HG03457 (cell line): ENCODE results near the gene PLEKHG3.

Source experiments
- ATAC-seq: cut with Tn5 transposase; IDR thresholded peaks from one replicate; pipeline ENCODE4 v1.9.1; 2021; ENCODE audit warnings: moderate number of reproducible peaks; ENCODE audit not compliant: unreplicated experiment

The PLEKHG3 gene

DNA sequence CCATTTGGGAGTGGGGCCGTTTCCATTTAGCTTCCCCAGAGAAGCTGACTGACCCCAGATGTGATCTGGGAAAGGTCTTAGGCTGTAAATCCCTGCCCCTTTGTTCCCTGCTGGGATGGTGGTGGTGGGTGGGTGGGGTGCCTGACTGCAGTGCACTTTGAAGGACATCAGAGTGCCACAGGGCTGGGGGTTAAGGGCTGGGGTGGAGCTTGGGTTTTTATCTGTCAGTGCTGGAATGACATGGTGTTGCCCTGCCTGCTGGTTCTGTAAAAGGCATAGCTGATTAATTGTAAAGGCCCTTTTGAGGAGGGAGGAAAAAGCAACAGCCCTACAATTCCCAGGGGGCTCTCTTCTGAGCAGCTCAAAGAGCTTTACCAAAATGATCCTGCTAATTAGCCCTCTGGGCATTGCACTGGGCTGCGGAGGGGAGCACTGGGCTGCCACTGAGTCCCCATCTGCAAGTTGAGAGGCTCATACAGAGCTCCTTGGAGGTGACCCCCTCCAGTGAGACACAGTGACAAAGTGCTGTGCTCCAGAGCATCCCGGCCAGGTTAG lies 21.1 kb downstream of the PLEKHG3 start:
- no peak for ATAC-seq

DNA sequence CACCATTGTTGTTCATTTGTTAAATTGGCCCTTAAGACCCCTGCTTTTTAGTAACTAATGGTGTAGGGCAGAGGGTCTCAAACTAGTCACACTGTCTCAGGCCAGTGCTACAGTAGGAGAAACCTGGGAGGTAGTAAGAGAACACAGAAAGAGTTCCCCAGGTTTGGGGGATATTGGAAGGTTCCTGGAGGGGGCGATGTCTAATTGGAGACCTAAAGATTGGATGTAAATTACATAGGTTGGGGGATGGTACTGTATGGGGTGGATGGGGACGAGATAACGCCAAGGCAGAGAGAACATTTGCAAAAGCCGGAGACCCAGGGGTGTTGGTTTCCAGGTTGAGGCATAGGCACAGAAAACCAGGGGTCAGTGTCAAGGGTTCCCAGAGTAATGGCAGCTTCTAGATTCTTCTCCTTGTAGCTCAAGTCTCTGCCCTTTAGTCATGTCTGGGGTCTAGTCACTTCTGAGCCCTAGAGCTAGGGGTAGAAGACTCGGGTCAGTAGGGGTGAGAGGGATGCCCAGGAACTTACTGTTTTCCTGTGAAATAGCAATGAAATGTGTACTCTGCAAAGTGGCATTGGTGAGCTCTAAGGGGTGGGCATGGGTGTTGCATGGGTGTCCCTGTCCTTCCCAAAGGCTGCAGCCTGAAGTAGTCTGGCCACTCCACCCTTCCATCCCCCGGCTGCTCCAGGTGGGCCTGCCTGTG lies 21.8 kb downstream of the PLEKHG3 start:
- no peak for ATAC-seq

DNA sequence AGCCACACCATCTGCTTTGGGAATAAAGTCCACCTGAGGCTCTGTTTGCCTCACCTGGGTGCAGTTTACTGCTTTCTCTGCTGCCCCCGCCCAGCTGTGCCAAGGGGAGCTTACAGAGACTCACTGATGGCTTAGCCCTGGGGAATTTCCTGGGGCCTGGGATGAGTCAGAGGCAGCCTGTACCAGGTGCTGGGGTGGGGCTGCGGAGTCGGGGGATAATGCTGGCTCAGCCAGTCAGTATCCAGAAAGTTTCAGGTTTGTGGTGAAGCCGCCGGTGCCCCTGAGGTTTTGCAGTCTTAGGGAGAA lies 22.3 kb downstream of the PLEKHG3 start:
- no peak for ATAC-seq

- no peak for ATAC-seq
Observed at GRCh38 chr14:64727551-64728071, 23.4 kb downstream of the PLEKHG3 start.

GRCh38 chr14:64728106-64728505 lies 23.9 kb downstream of the PLEKHG3 start:
- ATAC-seq, result no peak

DNA sequence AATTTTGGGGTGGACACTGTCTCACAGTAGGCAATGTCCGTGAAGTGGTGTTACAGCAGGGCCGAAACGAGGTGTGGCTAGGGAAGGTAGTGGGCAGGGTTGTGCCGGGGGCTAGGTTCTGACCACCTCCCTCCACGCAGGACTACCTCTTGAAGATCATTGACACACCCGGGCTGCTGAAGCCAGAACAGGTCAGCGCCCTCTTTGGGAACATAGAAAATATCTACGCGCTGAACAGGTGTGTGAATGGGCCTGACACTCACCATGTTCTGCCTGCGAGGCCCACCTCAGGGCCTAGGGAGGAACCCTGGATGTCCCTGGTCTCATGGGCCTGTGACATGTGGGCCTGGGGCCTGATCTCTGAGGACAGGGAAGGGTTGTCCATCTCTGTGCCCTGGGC lies 24.6 kb downstream of the PLEKHG3 start:
- no peak for ATAC-seq

DNA sequence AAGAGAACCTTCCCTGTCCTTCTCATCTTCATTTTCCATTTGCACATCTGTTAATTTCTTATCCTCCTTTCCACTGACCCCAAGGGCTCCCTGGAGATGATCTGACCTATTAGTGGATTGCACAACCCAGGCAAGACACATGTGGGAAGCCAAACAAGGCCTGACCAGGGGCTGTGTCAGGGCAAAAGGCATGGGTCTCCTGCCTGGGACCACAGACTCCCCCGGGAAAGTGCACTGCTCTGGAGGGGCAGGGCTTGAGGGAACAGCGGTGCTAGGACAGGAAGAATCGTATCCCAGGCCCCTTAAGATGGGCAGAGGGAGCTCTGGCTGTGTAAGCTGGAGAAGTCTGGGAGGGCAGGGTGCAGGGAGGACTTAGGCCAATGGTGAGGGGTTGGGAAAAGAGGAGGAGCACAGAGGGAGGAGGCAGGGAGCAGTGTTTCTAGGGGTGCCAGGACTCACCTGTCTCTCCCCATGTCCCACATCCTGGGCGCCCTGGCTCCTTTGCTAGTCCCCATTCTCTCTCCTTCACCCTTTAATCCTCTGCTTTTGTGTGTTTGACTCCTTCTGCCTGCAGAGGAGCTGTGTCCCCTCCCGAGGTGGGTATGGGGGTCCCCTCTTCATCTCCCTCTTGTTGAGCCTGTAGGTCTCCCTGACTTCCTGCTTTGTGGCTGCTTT lies 25.3 kb downstream of the PLEKHG3 start:
- ATAC-seq, result no peak

- ATAC-seq, result no peak
Observed at GRCh38 chr14:64730061-64730440, 25.8 kb downstream of the PLEKHG3 start.

DNA sequence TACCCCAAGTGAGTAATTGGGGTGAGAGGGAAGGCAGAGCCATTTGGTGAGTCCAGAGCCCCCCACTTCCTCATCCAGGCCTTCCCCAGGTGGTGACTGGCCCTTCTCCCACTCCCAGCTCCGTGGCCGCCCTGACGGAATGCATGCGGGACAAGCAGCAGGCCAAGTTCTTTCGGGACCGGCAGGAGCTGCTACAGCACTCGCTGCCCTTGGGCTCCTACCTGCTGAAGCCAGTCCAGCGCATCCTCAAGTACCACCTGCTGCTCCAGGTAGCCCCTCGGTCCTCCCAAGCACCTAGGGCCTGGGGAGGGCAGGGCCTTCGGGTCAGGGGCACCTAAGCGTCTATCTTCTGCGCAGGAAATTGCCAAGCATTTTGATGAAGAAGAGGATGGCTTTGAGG lies 26.5 kb downstream of the PLEKHG3 start:
- ATAC-seq, result no peak

GRCh38 chr14:64731141-64731581 lies 26.9 kb downstream of the PLEKHG3 start:
- no peak for ATAC-seq

GRCh38 chr14:64732066-64732465 lies 27.8 kb downstream of the PLEKHG3 start:
- ATAC-seq, result no peak

DNA sequence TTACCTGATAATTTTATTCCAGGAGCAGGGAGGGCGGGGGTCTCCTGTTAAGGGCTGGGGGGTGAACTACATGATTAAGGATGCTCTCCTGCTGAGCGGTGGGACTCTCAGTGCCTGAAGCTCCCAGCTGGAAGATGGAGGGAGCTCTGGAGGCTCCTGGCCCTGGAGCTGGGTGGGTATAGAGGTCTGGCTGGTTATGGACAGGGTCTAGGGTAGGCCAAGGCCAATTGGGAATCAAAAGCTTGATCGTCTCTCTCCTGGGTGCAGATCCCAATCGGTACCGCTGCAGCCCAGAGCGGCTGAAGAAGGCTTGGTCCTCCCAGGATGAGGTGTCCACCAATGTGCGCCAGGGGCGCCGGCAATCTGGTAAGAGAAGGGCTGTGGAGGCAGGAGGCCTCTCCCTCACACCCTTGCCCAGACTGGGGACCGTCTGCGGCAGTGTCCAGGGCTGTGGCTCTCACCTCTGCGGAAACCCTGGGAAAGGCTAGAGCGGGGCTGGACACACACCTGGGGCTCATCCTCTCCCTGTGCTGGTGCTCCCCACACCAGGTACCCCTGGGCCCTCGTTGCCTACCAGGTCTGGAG lies 28.4 kb downstream of the PLEKHG3 start:
- no peak for ATAC-seq

DNA sequence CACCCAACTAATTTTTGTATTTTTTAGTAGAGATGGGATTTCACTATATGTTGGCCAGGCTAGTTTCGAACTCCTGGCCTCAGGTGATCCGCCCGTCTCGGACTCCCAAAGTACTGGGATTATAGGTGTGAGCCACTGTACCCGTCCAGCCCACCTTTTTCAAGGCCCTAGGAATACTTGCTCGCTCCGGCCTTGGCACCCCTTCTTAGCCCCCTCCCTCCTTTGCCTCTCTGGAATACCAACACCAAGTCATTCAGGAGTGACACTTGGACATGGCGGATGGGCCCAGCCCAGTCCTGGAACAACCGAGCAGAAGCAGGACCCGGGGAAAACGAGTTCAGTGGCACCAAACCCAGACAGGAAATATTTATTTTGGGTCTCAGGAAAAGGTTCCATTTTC lies 29.1 kb downstream of the PLEKHG3 start:
- ATAC-seq, result no peak

- ATAC-seq, result no peak
Observed at GRCh38 chr14:64733899-64734298, 29.7 kb downstream of the PLEKHG3 start.

- no peak for ATAC-seq
Observed at GRCh38 chr14:64734990-64735389, 30.8 kb downstream of the PLEKHG3 start.

DNA sequence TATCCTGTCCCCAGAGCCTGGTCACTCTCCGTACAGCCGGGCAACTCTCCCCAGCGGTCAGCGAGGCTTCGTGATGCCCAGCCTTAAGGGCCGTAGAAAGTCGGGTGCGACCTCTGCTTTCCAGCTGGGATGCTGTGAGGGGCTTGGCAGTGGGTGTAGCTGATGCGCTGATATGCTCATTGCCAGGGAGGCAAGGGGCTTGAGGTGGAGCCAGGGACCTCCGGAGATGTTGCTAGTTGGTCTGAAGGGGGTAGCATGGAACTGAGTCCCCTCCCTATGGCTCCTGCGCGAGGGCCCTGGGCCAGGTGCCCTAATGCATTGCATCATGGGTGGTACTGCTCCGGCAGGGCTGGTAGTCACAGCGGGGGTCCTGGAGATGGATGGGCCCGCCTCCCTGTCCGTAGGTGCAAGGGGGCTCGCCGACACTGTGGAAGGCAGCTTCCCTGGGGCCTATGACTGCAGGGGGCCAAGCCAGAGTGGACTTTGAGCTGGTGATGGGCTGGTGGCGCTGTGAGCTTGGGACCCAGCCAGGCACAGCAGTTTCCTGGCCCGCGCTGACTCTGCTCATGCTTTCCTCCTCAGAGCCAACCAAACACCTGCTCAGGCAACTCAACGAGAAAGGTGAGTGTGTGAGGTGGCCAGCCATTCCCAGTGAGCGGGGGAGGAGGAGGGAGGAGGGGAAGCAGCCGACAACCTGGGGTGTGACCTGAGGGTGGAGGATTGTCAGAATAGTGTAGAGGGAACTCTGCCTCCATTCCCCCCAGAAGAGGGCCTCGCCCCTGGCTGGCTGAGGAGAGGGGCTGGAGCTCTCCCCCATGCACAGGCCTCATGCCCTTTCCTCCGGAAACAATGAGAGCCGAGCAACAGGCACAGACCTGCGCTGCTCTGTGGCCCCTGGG lies 32.3 kb downstream of the PLEKHG3 start:
- ATAC-seq, result no peak

GRCh38 chr14:64737391-64738280 lies 33.4 kb downstream of the PLEKHG3 start:
- no peak for ATAC-seq

DNA sequence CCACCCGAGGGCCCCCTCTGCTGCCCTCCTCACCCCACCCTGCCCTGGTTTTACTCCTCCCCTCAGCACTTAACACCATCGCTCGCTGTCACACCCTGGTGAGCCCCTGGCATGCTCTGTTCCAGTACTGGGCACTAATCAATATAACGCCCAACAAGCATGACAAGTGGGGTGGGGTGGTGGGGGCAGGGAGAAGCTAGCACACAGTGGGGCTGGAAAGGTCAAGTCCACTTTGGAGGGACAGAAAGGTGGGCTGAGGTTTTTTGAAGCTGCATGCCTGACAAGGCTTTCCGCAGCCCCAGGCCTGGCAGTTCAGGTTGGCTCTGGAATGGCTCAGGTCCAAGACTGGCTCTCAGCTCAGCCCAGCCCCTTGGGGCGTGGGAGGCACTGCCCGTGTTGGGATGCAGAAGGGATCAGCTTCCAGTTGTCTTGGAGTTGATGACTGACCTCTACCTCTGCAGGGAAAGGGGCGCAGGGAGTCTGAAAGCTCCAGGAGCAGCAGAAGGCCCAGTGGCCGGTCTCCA lies 34.1 kb downstream of the PLEKHG3 start:
- no peak for ATAC-seq

GRCh38 chr14:64741200-64741599 lies 37.0 kb downstream of the PLEKHG3 start:
- no peak for ATAC-seq

DNA sequence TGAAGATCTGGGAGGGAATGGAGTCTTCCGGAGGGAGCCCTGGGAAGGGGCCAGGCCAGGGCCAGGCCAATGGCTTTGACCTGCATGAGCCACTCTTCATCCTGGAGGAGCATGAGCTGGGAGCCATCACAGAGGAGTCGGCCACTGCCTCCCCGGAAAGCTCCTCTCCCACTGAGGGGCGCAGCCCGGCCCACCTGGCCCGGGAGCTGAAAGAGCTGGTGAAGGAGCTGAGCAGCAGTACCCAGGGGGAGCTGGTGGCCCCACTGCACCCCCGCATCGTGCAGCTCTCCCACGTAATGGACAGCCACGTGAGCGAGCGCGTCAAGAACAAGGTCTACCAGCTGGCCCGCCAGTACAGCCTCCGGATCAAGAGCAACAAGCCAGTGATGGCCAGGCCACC lies 37.7 kb downstream of the PLEKHG3 start:
- ATAC-seq, result no peak
